HG02970 (cell line): ENCODE measurements around the gene KIFAP3.
"Not testable (repeated sequence)": the region's sequence is repeated elsewhere in the genome, so short reads cannot be mapped to it uniquely, and the experiment has no call there.

ENCODE experiments used
- ATAC-seq: cut with Tn5 transposase; IDR thresholded peaks from one replicate; pipeline ENCODE4 v1.9.1; 2021; ENCODE audit warnings: mild to moderate bottlenecking, moderate library complexity, moderate number of reproducible peaks; ENCODE audit not compliant: unreplicated experiment, low FRiP score

The KIFAP3 gene

DNA sequence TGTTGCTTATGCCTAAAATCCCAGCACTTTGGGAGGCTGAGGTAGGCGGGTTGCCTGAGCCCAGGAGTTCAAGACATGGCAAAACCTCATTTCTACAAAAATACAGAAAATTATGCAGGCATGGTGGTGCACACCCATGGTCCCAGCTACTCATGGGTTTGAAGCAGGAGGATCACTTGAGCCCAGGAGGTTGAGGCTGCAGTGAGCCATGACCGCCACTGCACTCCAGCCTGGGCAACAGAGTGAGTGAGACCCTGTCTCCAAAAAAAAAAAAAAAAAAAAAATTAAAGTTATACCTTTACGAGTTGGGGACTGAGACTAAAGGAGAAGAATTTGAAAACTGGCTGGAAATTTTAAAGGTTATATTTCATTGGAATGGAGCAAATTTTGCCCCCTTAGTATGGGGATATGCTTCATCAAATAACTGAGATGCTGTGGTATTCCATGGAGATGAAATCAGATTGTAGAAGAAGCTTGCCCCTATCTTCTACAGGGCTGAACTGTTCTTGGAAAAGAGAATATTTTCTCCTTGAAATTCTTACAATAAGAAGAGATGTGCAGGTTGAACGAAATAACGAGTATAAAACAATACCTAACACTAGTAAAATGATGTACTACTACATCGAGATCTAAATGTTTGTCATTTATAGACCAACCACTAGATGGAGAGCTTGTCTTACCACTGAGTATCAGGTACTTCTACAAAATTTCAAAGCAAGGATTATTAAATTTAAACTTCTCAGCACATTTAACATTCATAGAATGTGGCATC, 145.9 kb downstream of the KIFAP3 start:
- ATAC-seq, result no peak

DNA sequence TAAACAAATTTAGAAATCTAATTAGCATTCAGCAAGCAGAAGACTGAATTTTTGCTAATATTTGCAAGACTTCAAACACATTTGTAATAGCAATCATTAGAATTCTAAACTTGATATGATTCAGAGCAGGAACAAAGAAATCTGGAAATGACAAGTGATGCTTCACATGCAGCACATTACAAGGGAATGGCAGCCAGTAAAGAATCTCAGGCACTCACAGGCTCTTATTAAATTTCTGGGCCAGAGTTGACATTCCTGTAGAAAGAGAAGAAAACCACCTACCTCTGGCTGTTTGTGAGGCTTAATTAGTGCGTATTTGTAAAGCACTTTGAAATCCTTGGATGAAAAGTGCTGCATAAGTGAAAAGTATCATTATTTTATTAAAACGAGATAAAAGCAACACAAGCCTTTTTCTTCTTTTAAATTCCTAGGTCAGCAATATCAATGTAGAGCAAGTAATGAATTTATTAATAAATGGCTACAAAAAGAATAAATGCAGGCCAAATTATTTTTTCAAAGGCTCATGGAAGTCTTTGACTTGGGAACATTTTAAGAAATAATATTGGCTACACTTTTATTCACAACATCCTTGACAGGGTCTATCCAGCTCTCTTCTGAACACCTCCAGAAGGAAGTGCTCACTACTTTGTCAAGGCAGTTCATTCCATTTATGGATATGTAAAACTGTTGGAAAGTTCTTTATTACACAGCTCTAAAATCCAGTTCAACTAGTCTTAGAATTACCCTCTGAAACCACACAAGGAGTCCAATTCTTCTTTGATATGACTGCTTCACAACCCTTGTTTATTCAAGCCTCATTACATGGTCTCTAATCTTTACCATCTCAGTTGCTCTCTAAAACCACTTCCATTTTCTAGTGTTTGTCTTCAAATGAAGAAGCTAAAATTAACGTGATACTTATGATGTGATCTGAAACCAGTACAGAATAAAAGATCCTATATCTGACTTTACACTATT, 148.7 kb downstream of the KIFAP3 start:
- ATAC-seq, result no peak

DNA sequence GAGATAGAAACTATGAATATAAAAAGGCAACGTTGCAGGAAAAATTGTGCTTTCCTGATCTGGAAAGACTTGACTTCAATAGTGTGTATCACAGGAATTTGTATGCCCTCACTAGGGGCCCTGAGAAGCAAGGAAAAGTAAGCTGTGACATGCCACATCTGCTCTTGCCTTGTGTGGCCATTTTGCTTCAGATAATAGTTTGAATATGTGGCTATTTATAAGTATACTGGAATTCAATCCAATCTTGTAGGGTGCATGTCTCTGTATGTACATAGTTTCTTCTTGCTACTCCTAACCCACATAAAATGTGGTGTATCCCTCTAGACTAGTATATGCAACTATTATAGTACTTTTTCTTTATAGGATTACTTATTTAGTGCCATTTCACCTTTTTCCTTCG, 149.7 kb downstream of the KIFAP3 start:
- ATAC-seq, result no peak

DNA sequence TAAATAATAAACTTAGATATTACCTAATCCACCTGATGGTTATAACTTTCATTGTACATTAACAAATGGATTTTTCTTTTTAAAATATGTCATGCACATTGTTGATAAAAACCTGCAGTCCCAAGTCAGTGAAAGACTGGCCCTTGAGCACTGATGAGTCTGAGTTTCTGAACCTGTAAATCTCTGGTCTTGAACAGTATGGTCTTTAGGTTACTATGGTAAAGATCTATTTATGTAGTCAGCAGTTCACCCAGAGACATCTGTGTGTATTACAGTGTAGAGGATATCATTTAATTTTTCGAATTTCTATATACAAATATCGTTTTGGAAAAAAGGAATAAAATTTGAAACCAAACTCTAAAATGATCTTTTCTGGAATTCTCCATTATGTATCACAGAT, 150.4 kb downstream of the KIFAP3 start:
- ATAC-seq, result no peak

DNA sequence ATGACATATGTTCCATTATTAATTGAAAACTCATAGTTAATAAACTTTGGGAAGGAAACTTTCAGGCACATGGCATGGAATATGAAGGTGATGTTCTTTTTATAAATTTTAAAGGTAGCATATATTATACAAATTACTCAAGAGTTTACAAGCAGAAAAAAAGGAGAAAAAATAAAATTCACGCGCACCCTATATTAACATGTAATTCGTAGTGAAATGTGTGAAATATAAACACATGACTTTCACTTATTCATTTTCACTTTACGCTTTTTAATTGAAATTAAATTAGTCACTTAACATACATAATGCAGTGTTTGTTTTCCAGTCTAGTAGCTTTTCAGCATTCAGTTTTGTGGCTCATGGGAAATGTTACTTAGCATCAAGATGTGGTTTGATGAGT, 153.4 kb downstream of the KIFAP3 start:
- ATAC-seq, result no peak

DNA sequence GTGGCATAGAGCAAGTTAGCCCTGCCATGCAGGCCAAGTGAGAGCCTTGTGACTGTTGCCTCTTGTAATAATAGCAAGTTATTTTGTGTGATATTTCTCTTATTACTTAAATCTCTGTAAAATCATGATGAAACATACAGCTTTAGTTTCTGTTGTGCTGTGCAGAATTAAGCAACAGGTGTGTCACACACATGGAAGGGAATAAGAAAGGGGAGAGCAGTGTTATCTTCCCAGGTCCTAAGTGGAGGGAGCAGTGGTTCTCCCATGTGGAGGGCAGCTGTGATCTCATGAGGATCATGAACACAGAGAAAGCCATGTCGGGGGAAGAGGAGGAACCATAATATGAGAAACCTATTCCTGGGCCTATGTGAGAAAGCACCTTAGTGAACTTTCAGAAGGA, 155.6 kb downstream of the KIFAP3 start:
- no peak for ATAC-seq

DNA sequence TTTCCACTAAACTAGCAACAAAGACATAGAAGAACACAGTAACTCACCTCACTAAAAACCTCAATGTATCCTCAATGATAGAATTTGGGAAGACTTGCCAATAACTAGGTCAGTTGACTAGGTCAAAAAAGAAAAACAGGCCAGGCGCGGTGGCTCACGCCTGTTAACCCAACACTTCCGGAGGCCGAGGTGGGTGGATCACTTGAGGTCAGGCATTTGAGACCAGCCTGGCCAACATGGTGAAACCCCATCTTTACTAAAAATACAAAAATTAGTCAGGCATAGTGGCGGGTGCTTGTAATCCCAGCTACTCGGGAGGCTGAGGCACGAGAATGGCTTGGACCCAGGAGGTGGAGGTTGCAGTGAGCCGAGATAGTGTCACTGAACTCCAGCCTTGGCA, 156.3 kb downstream of the KIFAP3 start:
- not testable (repeated sequence) for ATAC-seq

DNA sequence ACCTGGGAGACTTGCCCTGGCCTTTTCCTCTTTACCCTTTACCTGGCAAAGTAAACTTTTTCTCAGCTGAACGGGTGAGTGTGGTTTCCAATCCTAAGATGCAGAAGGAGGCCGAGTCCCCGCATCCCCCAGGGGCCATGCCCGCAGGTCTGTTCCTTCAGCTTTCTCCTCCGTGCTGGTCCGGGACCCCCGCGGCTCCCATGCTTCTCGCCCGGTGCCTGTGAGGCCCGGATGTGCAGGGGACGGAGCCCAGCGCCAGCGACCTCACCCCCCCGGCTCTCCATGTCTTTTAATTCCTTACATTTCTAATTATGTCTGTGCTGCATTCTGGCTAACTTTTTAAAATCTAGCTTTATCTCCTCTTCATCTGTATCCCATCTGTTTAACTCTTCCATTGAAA, 159.3 kb downstream of the KIFAP3 start:
- ATAC-seq, result no peak

DNA sequence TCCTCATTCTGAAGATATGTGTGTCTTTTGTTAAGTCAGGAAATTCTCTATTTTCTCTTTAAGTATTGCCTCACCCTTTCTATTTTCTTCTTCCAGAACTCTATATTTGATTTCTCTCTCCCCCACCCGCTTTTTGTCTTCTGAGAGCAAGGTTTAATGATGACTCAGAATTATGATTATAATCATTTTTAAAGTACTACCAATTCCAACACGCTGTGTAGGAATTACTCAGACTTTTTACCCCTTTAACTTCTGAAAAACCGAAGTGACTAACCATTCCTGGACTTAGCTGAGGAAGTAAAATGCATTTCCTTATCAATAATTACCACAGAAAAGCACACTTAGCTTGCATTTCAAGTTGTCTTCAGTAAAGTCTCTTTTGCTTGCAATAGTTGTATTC, 160.0 kb downstream of the KIFAP3 start:
- no peak for ATAC-seq

DNA sequence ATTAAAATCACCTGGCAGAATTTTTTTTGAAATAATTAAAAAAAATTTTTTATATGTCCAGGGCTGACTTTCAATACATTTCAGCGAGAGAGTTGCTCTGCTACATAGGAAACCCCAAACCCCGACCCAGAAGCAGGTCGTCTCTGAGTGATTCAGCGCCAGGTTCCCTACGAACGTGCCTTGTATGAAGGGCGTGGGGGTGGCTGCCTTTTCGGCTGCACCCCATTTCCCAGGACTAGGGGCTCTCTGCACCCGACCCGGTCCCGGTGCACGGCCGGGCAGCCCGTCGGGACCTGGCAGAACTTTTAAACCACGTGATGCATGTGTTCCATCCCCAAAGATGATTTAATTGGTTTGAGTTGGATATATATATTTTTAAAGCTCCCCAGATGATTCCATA, 165.0 kb downstream of the KIFAP3 start:
- ATAC-seq, result no peak

DNA sequence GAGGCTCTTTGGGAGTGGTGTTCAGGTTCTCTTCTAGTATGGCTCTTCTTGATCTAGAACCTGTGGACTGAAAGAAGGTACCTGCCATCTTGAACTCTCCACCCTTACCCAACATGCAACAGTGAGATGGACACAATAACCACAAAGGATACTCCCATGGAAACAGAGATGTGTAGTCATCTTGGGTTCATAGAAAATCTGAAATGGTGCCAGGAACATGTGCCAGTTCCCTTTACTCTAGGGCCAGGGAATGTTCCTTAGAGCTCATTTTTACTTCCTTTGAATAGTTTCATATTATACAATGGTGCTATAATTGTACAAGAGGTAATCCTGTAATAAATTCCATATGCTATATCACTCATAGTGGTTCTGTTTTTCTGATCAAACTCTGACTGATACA, 167.6 kb downstream of the KIFAP3 start:
- no peak for ATAC-seq

DNA sequence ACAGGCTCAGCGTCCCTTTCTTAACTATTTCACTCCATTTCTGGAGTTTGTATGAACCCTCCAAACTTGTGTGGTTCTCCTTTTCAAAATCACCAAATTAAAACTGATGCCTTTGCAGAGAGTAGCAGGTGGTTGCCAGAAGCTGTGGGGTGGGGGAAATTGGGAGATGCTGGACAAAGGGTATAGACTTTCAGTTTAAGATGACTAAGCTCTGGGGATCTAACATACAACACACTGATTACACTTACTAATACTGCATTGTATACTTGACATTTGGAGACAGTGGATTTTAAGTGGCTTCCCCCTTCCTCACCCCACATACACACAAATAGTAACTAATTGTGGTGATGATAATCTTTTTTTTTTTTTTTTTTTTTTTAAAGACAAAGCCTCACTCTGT, 169.7 kb downstream of the KIFAP3 start:
- ATAC-seq, result no peak

DNA sequence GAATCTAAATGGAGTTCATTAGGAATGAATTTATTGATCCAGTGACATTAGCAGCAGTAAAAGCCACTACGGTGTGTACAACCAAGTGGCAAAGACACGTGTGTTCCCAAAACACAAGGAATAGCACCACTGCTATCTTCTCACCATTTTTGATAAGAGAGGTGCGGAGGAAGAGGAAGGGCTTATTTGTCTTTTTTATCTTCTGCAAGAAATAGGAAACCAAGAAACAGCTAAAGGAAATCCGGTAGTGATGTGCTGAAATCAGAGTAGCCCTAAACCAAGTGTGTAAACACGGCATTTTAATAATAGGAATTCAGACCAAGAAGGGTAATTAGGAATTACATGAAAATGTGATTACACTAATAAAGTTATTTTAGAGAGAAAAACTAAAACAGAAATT, 171.7 kb downstream of the KIFAP3 start:
- ATAC-seq, result no peak

DNA sequence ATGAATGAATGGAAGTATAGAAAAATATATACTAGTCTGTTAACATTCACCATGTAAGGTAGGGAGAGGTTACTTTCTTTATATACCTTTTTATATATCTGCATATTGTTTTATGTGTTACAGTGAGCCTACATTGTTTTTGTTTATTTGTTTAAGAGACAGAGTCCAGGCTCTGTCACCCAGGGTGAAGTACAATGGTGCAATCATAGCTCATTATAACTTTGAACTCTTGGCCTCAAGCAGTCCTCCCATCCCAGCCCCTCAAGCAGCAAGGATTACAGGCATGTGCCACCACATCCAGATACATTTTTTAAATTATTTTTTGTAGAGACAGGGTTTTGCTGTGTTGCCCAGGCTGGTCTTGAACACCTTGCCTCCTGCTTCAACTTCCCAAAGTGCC, 173.4 kb downstream of the KIFAP3 start:
- no peak for ATAC-seq

DNA sequence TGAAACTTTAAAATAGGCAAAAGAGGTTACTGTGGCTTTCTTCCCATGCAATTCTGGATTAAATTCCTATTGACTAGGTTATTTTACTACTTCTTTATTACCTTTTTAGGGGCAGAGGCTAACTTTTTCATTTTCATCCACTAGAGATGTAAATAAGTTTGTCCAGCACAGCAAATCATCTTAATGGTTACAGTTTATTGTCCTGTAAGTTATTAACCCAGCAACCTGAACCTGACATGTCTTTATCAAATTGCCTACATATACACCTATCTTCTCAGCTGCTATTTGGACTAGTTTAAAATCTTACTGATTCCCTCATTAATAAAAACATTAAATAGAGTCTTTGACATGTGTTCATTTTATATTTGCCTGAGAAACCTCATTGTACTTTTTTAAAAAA, 173.9 kb downstream of the KIFAP3 start:
- ATAC-seq, result no peak

DNA sequence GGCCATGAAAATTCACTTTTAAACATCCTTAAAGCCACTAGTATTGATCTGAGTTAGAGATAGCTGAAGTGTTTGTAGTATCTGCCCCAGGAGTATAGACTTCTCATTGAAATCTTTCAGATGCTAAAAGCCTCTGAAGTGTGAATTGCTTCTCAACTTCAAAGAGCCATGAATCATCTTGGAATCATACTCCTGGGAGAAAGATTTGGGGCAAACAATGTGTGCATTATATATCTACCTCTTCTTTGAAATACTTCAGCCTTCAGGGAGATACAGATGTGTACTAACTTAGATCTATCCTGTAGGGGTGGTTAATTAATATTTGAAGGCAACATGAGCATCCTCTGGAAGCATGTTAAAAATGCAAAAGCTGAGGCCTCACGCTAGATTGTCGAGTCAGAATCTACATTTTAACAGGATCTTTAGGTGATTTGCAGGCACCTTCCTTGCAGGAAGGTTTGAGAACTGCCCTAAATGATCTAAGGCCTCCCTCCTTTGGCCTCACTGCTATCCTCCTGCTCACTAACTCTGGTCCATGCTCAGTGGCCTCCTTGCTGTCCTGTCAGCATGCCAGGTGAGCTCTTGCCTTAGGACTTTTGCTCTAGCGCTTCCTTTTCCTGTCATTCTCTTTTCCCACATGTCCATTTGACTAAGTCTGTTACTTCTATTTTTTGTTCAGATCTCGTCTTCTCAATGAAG, 174.8 kb downstream of the KIFAP3 start:
- ATAC-seq, result no peak

DNA sequence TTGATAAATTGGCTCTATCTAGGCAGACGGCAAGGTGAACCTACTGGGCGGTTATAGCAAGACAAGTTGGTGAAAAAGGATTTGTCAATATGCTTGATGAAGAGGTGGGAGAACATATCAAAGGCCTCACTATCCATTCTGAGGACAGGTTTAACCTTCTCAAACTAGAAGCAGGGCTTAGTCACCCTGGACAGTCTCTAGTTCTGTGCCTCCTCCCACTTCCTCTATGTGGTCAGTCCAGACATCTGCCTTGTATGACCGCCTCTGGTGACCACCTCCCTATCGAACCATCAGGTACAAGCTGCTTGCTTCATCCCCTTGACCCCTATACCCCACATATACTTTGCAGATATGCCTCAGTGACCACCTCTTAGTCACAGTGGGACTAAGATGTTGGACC, 178.5 kb downstream of the KIFAP3 start:
- no peak for ATAC-seq

DNA sequence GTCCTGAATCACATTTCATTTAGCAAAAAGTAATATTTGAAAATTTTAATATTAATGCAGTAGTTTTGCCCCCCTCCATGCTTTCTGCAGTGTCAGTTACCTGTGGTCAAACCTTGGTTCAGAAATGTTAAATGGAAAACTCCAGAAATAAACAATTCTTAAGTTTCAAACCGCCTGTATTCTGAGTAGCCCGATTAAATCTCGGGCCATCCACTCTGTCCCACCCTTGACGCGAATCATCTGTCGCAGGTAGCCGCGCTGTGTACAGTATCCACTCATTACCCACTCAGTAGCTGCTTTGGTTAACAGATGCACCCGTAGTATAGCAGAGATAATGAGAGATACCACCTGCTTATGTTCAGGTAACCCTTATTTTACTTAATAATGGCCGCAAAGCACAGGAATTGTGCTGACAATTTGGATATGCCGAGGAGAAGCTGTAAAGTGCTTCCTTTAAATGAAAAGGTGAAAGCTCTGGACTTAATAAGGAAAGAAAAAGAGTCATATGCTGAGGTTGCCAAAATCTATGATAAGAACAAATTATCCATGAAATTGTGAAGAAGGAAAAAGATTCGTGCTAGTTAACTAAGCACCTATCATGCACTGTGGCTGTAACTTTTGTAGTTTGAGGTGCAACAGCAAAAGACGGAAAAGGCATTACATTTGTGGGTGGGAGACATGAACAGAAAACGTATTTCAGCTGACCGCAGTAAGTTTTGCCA, 179.9 kb downstream of the KIFAP3 start:
- ATAC-seq, result no peak

DNA sequence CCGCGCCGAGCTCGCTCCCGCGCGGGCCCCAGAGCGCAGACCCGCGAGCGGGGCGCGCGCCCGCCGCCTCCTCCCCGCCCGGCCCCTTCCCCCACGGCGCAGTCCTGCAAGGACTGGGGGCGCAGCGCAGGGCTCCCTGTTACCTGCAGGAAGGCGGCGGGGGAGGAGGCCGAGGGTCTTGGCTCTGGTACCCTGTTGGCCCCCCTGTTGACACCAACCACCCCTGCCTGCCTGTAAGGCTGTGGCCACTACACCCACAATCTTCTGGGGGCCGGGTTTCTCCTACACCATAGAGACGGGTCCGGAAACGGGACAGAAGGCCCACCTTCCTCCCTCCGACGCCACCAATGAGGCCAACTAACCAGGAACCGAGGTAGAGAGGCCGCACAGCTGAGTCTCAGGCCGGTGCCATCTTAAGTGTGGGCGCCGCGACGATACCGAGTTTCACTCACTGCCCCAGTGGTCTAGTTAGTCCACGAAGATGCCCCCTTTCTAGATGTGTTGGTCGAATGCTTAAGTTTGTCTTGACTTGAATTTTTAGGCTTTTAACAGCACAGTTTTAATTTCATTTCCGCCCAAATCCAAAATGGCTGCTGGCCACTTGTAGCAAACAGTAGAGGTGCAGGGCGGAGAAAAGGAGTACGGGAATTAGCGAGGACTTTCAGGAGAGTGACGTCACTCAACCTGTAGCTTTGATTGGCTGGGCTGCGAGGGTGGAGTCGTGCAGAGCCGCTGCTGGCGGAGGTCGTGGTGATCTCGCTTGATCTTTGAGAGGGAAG, 180.7 kb downstream of the KIFAP3 start, which contains the start of gene SCYL3:
SCYL3 (minus strand) TSS at position 252 of the 779 bp plus-strand sequence. CDS start 5,056 bp downstream, outside the sequence.
- ATAC-seq, result peak; percentile 90
